ENCODE results near the gene TRPV6. TPM values are rescaled to one million over a fixed set of nuclear protein-coding genes. Genes with fewer than 3 reads are reported as not detected.

Gene TRPV6
- total and polyA plus RNA-seq, 2 experiments from 2014 or later = 1.9 TPM; not detected in 1

DNA sequence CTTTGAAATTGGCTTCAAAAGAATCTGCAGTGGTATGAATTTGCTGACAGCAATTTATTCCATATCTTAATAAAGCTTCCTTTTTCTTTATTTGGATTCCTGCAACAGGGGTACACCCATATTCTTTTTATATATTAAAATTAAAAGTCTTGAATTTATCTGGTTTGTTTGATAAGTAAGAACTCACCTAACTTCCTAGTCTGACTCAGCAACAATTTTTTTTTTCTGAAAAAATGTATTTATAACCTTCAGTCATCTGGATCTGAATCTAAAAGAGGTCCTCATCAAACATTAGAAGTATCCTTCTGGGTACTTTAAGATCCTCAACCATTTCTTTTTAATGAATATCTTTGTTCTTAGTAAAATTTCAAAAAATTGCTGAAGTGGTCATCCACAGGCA is 26.1 kb downstream of the TRPV6 start:
- no peak for TF ChIP-seq CTCF (IDR thresholded peaks at IDR 0.05; ENCODE audit: low read depth, low read length)
- Histone ChIP-seq H3K36me3 (no peaks in the 10 kb centered on the region), H3K9me3 (ENCODE audit: low read depth) (no peaks in the 10 kb centered on the region), H3K4me1 (ENCODE audit: low read depth) (peaks cover 19% of the 10 kb centered on the region), H3K27me3 (no peaks in the 10 kb centered on the region), H3K27ac (no peak overlapping the region), H3K4me3 (no peak overlapping the region)
- no peak for DNase-seq (ENCODE audit: low read depth in 1 of 2, low spot score in 1 of 2)

GRCh38 chr7:142857625-142858024 is 27.9 kb downstream of the TRPV6 start:
- TF ChIP-seq CTCF (IDR thresholded peaks at IDR 0.05; ENCODE audit: low read depth, low read length) = no peak
- H3K27me3 ChIP-seq = no peaks in the 10 kb centered on the region
- no peak overlapping the region for H3K27ac ChIP-seq
- H3K4me1 ChIP-seq (ENCODE audit: low read depth) = peaks cover 23% of the 10 kb centered on the region
- H3K9me3 ChIP-seq (ENCODE audit: low read depth) = no peaks in the 10 kb centered on the region
- no peaks in the 10 kb centered on the region for H3K36me3 ChIP-seq
- H3K4me3 ChIP-seq = no peak overlapping the region
- DNase-seq (ENCODE audit: low read depth in 1 of 2, low spot score in 1 of 2) = no peak

- Histone ChIP-seq H3K9me3 (ENCODE audit: low read depth) (no peaks in the 10 kb centered on the region), H3K27me3 (no peaks in the 10 kb centered on the region), H3K27ac (no peak overlapping the region), H3K4me3 (no peak overlapping the region), H3K36me3 (no peaks in the 10 kb centered on the region), H3K4me1 (ENCODE audit: low read depth) (peaks cover 23% of the 10 kb centered on the region)
- no peak for TF ChIP-seq CTCF (IDR thresholded peaks at IDR 0.05; ENCODE audit: low read depth, low read length)
- no peak for DNase-seq (ENCODE audit: low read depth in 1 of 2, low spot score in 1 of 2)
Measured at GRCh38 chr7:142856565-142857245, 28.8 kb downstream of the TRPV6 start.

DNA sequence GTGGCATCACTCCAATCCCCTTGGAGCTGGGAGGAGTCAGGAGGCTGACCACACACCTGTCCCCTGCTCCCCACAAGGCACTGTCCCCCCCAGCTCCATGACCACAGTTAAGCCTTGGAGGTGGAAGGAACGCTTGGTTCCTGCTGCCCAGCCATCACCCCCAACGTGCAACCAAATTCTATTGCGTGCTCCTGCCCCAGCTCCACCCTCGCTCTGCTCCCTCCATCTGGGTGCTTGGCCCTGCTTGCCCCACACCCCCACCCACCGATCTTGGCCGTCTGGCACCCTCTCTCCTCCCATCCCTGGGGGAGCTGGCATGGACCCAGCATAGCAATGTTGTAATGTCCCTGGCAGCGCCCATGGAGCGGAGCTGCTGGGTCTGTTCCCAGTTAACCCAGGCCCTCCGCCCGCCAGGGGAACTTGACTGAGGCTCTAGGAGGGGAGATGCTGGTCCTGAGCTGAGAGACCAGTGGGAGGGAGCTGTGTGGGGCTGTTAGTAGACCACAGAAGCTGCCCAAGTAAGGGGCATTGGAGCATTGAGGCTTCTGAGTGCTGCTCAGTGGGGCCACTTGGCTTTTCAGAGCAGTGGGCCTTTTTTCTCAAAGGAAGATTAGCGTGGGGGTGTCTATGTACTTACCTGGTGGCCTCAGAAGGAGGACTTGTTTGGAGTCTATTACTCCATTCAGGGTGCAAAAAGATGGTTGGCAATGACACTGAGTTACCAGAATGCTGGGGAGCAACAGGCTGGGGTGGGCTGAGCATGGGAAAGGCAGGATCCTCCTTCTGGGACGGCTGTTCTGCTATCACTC is 29.6 kb downstream of the TRPV6 start:
- Histone ChIP-seq H3K4me1 (ENCODE audit: low read depth) (peaks cover 22% of the 10 kb centered on the region), H3K27ac (no peak overlapping the region), H3K36me3 (no peaks in the 10 kb centered on the region), H3K27me3 (no peaks in the 10 kb centered on the region), H3K4me3 (no peak overlapping the region), H3K9me3 (ENCODE audit: low read depth) (no peaks in the 10 kb centered on the region)
- DNase-seq (ENCODE audit: low read depth in 1 of 2, low spot score in 1 of 2) = peak in 1 of 2 donors; percentile 78
- TF ChIP-seq CTCF (IDR thresholded peaks at IDR 0.05; ENCODE audit: low read depth, low read length) = no peak

- TF ChIP-seq CTCF (IDR thresholded peaks at IDR 0.05; ENCODE audit: low read depth, low read length) = peak; percentile 17
- H3K9me3 ChIP-seq (ENCODE audit: low read depth) = no peaks in the 10 kb centered on the region
- DNase-seq (ENCODE audit: low read depth in 1 of 2, low spot score in 1 of 2) = peak; percentile 14 to 22
Measured at GRCh38 chr7:142855114-142855743, 30.3 kb downstream of the TRPV6 start.

More at GRCh38 chr7:142855114-142855743, 30.3 kb downstream of the TRPV6 start:
- Histone ChIP-seq H3K4me1 (ENCODE audit: low read depth) (peaks cover 14% of the 10 kb centered on the region), H3K36me3 (no peaks in the 10 kb centered on the region), H3K27me3 (no peaks in the 10 kb centered on the region), H3K27ac (no peak overlapping the region), H3K4me3 (peak overlapping the region; percentile 75)

Measured in cardiac muscle cell (in vitro differentiated cells and primary cell).